Fibroblast of the aortic adventitia (primary cell): ENCODE results near the gene C12orf60. TPM values are rescaled to one million over a fixed set of nuclear protein-coding genes. Genes with fewer than 3 reads are reported as not detected.

ENCODE experiments used
- DNase-seq: peaks from one replicate; pipeline ENCODE4 v3.0.0-alpha.2; 2010; ENCODE audit warnings: low read depth
- H3K4me3 ChIP-seq: 2 replicates; pipeline ENCODE4 v1.5.1; 2011; ENCODE audit warnings: low read depth, mild to moderate bottlenecking, control low read depth, low read length, moderate library complexity
- total RNA-seq: library from RNA; depleted of rRNA; stranded (reverse); fragments of >200 nt; gene quantifications from 2 replicates; pipeline ENCODE4 v1.2.3, GENCODE V29; 2012; ENCODE audit warnings: low replicate concordance
- TF ChIP-seq, protein P1 (sequence below): IDR thresholded peaks from 2 replicates; pipeline ENCODE4 v1.5.1; 2011; ENCODE audit warnings: mild to moderate bottlenecking, low read length, control low read depth, inconsistent platforms; ENCODE audit not compliant: insufficient read depth

C12orf60 gene
- total RNA-seq, 1 donor: 0.99 TPM

DNA sequence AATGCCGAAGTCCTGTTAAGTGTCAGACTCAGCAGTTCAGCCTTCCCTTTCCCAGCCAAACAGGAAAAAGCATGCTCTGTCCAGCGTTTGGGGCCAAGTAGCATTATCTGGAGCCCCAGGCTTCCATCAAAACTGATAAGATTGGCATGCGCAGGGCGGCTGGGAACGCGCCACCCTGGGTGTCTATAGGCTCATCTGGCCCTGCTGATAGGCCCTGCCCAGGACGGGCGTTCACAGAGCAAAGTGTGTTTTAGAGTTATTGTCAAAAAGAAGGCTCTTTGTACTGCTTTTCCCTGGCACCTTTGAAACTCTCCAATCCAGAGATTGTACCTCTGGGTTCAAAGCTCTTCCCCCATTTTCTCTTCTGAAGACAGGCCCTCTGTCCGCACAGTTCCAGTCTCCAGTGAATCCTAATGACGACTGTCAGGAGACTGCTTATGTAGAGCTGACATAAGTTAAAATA, 40.0 kb downstream of the C12orf60 start, which contains the start of gene ART4:
ART4 (minus strand) TSS at position 102 of the 463 bp plus-strand sequence. CDS start 413 bp downstream, outside the sequence.
- TF ChIP-seq, protein P1, sequence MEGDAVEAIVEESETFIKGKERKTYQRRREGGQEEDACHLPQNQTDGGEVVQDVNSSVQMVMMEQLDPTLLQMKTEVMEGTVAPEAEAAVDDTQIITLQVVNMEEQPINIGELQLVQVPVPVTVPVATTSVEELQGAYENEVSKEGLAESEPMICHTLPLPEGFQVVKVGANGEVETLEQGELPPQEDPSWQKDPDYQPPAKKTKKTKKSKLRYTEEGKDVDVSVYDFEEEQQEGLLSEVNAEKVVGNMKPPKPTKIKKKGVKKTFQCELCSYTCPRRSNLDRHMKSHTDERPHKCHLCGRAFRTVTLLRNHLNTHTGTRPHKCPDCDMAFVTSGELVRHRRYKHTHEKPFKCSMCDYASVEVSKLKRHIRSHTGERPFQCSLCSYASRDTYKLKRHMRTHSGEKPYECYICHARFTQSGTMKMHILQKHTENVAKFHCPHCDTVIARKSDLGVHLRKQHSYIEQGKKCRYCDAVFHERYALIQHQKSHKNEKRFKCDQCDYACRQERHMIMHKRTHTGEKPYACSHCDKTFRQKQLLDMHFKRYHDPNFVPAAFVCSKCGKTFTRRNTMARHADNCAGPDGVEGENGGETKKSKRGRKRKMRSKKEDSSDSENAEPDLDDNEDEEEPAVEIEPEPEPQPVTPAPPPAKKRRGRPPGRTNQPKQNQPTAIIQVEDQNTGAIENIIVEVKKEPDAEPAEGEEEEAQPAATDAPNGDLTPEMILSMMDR: no peak
- DNase-seq: peak; percentile 56
- H3K4me3 ChIP-seq: peak within 1 kb of the TSS; percentile 0

DNA sequence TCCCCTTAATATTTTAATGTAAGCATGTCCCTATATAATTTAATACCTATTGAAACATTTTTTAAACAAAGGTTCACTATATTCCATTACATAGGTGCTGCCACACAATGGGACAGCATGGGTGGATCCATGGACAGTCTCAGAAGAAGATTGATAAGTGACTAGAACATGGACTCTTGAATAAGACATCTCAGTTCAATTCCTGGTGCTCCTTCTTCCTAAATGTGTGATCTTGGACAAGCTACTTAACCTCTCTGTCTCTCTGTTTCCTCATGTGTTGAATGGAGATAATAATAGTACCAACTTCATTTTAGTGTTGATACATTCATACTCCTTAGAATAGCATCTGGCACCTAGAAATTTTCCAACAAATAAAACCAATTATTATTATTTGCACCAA, 40.9 kb downstream of the C12orf60 start:
- no peak for DNase-seq
- H3K4me3 ChIP-seq: no peak overlapping the region
- TF ChIP-seq, protein P1: no peak

DNA sequence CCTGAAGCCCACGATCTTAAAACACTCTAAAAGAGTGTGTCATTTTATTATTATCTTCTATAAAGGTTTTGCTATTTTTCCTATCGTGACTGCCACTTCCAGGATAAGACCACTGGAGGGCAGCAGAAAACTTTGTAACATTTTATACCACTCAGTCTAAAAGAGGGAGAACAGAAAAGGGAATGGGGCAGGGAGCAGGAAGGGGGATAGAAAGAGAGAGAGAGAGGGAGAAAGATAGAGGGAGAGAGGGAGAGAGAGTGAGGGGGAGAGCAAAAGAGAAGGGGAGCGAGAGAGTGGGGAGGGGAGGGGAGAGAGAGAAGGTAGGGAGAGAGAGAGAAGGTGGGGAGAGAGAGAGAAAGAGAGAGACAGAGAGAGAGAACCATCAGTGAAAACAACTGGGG, 41.9 kb downstream of the C12orf60 start:
- peak; percentile 80 for DNase-seq
- TF ChIP-seq, protein P1: peak; percentile 70
- no peak overlapping the region for H3K4me3 ChIP-seq

DNA sequence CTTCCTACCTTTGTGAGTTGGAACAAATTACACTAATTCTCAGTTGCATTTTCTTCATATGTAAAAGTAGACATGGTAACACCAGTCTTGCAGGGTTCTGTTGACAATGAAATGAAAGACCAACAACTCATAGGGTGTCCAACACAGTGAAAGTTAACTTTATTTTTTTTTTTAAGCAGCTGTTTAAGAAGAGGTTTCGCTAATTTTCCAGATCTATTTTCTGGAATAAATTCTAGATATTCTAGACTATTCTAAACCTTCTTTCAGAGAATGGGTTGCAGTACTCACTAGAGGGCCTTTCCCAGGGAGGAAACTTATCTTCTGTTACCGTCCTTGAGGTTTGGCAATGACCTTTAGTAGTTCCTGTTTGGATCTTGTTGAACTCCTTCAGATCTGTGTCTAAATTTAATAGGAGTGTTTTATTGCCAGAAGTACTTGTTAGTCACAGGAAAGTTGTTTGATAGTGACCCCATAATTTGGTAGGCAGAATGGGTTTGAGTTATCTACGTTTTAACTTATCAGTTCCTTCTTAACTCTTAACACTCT, 42.6 kb downstream of the C12orf60 start:
- H3K4me3 ChIP-seq: no peak overlapping the region
- TF ChIP-seq, protein P1: peak; percentile 27
- DNase-seq: peak; percentile 87

DNA sequence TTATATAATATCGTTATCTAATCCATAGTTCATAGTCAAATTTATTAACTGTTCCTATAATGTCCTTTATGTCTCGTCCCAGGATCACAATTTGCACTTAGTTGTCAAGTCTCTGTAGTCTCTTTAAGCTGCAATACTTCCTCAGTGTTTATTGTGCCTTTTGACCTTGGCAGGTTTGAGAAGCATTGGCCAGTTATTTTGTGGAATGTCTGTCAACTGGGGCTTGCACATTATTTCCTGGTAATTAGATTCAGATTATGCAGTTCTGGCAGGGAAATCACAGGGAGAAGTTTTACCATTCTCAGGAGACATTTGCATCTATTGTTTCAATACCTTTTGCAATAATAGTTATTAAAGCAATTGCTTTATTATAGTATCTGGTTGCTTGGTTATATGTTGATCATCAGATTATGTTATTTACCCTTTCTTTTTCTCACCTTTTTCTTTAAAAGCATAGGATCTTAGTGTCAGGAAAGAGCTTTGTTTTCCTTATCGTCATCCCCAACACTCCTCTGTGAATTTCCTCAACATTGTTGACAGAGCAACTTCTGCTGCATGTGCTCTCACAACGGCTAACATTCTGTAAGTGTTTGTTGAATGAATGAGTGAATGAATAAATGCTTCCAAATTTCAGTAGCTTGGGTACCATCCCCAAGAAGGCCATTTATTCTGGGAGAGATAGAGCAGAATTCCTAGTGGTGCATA, 43.6 kb downstream of the C12orf60 start:
- peak; percentile 73 for DNase-seq
- H3K4me3 ChIP-seq: no peak overlapping the region
- TF ChIP-seq, protein P1: no peak

DNA sequence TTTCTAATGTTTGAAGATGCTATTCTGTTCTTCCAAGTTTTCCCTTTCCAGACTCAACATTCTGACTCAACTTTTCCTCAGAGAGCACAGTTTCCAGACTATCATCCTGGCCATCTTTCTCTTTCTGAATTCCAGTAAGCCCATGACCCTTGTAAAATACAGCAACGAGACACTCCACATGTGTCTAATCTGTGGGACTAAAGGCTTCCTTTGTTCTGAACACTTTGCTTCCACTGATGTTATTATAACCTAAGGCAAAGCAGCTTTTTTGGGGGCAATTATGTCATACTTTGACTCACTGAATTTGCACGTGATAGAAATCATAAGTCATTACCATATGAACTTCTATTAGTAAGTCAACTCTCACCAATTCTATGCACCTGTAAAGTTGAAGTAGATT, 46.2 kb downstream of the C12orf60 start:
- TF ChIP-seq, protein P1: no peak
- DNase-seq: peak; percentile 85

More for the DNA sequence above, 46.2 kb downstream of the C12orf60 start:
- no peak overlapping the region for H3K4me3 ChIP-seq
